Neuronal stem cell (in vitro differentiated cells): Measurements from ENCODE around the gene IQGAP3.

ENCODE experiments used
- DNase-seq: peaks from one replicate; pipeline ENCODE4 v3.0.0-alpha.2; 2013; ENCODE audit warnings: low spot score
- H2AFZ ChIP-seq: one replicate; pipeline ENCODE4 v1.6.1; 2013; ENCODE audit warnings: mild to moderate bottlenecking, low read length, inconsistent platforms
- H2AK5ac ChIP-seq: 2 replicates; pipeline ENCODE4 v1.6.1; 2013; ENCODE audit warnings: low read depth, mild to moderate bottlenecking, inconsistent platforms, low read length, moderate library complexity, mixed read lengths
- H2BK120ac ChIP-seq: 2 replicates; pipeline ENCODE4 v1.6.1; 2013; ENCODE audit warnings: low read depth, mild to moderate bottlenecking, inconsistent platforms, low read length, moderate library complexity, mixed read lengths
- H2BK12ac ChIP-seq: one replicate; pipeline ENCODE4 v1.6.1; 2013; ENCODE audit warnings: low read length, inconsistent platforms
- H2BK15ac ChIP-seq: 2 replicates; pipeline ENCODE4 v1.6.1; 2013; ENCODE audit warnings: mild to moderate bottlenecking, low read length, inconsistent platforms, mixed read lengths
- H2BK5ac ChIP-seq: one replicate; pipeline ENCODE4 v1.6.1; 2013; ENCODE audit warnings: inconsistent platforms, mild to moderate bottlenecking, low read length, moderate library complexity
- H3K14ac ChIP-seq: one replicate; pipeline ENCODE4 v1.6.1; 2013; ENCODE audit warnings: low read length, inconsistent platforms
- H3K18ac ChIP-seq: 2 replicates; pipeline ENCODE4 v1.6.1; 2013; ENCODE audit warnings: low read length, inconsistent platforms
- H3K23ac ChIP-seq: 2 replicates; pipeline ENCODE4 v1.6.1; 2013; ENCODE audit warnings: low read depth, mild to moderate bottlenecking, mixed read lengths, low read length, inconsistent platforms; ENCODE audit not compliant: poor library complexity
- H3K27ac ChIP-seq: replicated peaks from 3 replicates; pipeline ENCODE4 v1.5.1; 2013; ENCODE audit warnings: low read length, inconsistent platforms
- H3K27me3 ChIP-seq, 3 experiments: 2 replicates each; pipeline ENCODE4 v1.6.1; 2013; ENCODE audit warnings: low read length in 3 of 3, mild to moderate bottlenecking in 2 of 3, inconsistent platforms in 1 of 3, low read depth in 1 of 3, mixed read lengths in 1 of 3, moderate library complexity in 1 of 3; ENCODE audit not compliant: control insufficient read depth in 3 of 3, insufficient read depth in 3 of 3
- H3K36me3 ChIP-seq, 2 donors: replicated peaks in 1 of 2; 2 replicates each; pipeline ENCODE4 v1.6.1; 2013; ENCODE audit warnings: low read length in 2 of 2; ENCODE audit not compliant: control insufficient read depth in 2 of 2, insufficient read depth in 2 of 2
- H3K4ac ChIP-seq: 2 replicates; pipeline ENCODE4 v1.6.1; 2013; ENCODE audit warnings: inconsistent platforms, mild to moderate bottlenecking, low read length, moderate library complexity
- H3K4me1 ChIP-seq, 2 donors: 1 replicate in 1 of 2; 2 replicates in 1 of 2; pipeline ENCODE4 v1.6.1; 2013; ENCODE audit warnings: low read length in 2 of 2, low read depth in 1 of 2; ENCODE audit not compliant: control insufficient read depth in 2 of 2, insufficient read depth in 1 of 2
- H3K4me2 ChIP-seq: one replicate; pipeline ENCODE4 v1.6.1; 2013; ENCODE audit warnings: mild to moderate bottlenecking, low read length, inconsistent platforms; ENCODE audit not compliant: insufficient read depth, poor library complexity, severe bottlenecking
- H3K4me3 ChIP-seq, 2 donors: 2 replicates each; pipeline ENCODE4 v1.5.1; 2013; ENCODE audit warnings: low read length in 2 of 2, mild to moderate bottlenecking in 2 of 2, inconsistent platforms in 1 of 2, moderate library complexity in 1 of 2
- H3K79me1 ChIP-seq: one replicate; pipeline ENCODE4 v1.6.1; 2013; ENCODE audit warnings: low read depth, mild to moderate bottlenecking, inconsistent platforms, low read length, moderate library complexity
- H3K9ac ChIP-seq: one replicate; pipeline ENCODE4 v1.6.1; 2013; ENCODE audit warnings: mild to moderate bottlenecking, low read depth, low read length, inconsistent platforms; ENCODE audit not compliant: poor library complexity
- H3K9me3 ChIP-seq, 2 donors: replicated peaks in 1 of 2; 2 replicates each; pipeline versions ENCODE3 to v1.6.1; 2013; ENCODE audit warnings: low read length in 2 of 2, mild to moderate bottlenecking in 2 of 2, inconsistent platforms in 1 of 2, low read depth in 1 of 2, mixed read lengths in 1 of 2, moderate library complexity in 1 of 2; ENCODE audit not compliant: control insufficient read depth in 2 of 2, insufficient read depth in 1 of 2
- H4K8ac ChIP-seq: one replicate; pipeline ENCODE4 v1.6.1; 2013; ENCODE audit warnings: low read depth, mild to moderate bottlenecking, inconsistent platforms, low read length, moderate library complexity
- H4K91ac ChIP-seq: one replicate; pipeline ENCODE4 v1.6.1; 2013; ENCODE audit warnings: low read length, low read depth, mild to moderate bottlenecking, inconsistent platforms; ENCODE audit not compliant: poor library complexity
- WGBS, 2 donors: extraction: QIAGEN DNeasy Blood & Tissue Kit; methylation state at CpG; one replicate each; pipeline ENCODE4 v1.1.7; 2013; ENCODE audit warnings: missing lambda C conversion rate in 2 of 2, mixed read lengths in 1 of 2; ENCODE audit not compliant: insufficient read length in 2 of 2, insufficient replicate concordance in 1 of 2; ENCODE audit errors: extremely low coverage in 2 of 2; 5-methylcytosine and 5-hydroxymethylcytosine counted together

The IQGAP3 gene

DNA sequence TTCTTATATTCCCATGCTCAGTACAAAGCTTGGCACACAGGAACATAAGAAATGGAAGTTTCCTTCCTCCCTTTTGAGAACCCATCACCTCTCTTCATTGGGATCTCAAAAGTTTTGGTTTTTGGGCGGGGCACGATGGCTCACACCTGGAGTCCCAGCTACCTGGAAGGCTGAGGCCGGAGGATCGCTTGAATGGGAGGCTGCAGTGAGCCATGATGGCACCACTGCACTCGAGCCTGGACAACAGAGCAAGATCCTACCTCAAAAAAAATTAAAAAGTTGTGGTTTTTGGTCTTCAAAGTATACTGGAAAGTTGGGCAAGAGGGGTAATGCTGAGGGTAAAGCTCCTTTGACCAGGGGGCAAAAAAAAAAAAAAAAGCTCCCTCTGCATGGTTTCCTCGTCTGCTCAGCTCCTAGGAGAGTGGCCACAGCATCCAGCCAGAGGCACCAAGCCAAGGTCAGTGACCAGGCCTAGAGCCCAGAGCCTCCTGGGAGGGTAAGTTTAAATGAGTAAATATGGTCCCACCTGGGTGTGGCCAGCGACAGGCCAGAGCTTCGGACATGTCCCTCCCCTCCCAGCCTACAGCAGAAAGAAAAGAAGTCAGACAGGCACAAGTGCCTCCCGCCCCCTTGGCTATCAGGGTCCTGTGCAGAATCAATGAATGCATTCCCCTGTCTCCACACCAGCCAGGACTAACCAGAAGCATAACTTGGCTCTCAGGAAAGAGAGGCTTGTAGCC lies 76.8 kb downstream of the IQGAP3 start:
- no peak overlapping the region for H4K8ac ChIP-seq
- H3K4me2 ChIP-seq = no peak overlapping the region
- H3K79me1 ChIP-seq = peaks cover 3% of the 10 kb centered on the region
- H3K14ac ChIP-seq = no peak overlapping the region
- no peak overlapping the region for H4K91ac ChIP-seq
- no peak overlapping the region for H3K4me3 ChIP-seq
- H3K9me3 ChIP-seq = no peaks in the 10 kb centered on the region
- no peak overlapping the region for H2BK12ac ChIP-seq
- no peak overlapping the region for H3K4ac ChIP-seq
- no peaks in the 10 kb centered on the region for H3K27me3 ChIP-seq
- no peak overlapping the region for H2BK15ac ChIP-seq
- peaks cover 33 to 41% of the 10 kb centered on the region in 2 donors for H3K4me1 ChIP-seq
- peak overlapping the region; percentile 30 for H2AK5ac ChIP-seq
- H2AFZ ChIP-seq = no peak overlapping the region
- WGBS, 2 donors = no CpG with 5 or more reads among the region's 9 CpGs
- no peaks in the 10 kb centered on the region for H3K36me3 ChIP-seq
- H3K18ac ChIP-seq = peak overlapping the region; percentile 2
- H2BK5ac ChIP-seq = no peak overlapping the region
- no peak for DNase-seq
- no peak overlapping the region for H3K23ac ChIP-seq
- H2BK120ac ChIP-seq = no peak overlapping the region
- H3K27ac ChIP-seq = no peak overlapping the region
- H3K9ac ChIP-seq = no peak overlapping the region

DNA sequence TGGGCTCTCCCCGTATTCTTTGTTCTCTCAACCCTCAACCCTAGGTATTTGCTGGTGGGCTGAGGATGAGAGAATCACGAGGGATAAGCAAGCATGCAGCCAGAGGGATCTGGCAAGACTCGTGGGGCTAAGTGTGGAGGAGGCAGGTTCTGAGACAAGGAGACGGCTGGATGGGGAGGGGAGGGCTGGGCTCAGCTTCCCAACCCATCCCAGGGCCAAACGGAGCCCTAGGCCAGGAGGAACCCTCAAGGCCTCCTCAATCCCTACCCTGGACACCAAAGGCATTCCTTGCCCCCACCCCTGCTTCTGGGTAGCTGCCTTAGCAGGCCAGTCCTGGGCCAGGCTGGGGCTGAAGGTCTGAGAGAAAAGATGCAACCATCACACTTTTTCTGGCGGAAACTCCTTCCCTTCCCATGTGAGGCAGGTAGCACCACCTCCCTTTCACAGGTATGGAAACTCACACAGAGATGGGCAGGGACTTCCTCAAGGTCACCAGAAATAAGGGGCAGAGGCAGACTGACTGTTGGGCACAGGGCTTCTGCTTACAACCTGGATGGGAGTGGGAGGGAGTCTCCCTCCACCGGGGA lies 78.0 kb downstream of the IQGAP3 start:
- no peak overlapping the region for H4K8ac ChIP-seq
- H2BK5ac ChIP-seq = no peak overlapping the region
- H2BK120ac ChIP-seq = no peak overlapping the region
- no peaks in the 10 kb centered on the region for H3K27me3 ChIP-seq
- no peak overlapping the region for H3K4ac ChIP-seq
- H3K18ac ChIP-seq = no peak overlapping the region
- H3K9me3 ChIP-seq = no peaks in the 10 kb centered on the region
- H2BK15ac ChIP-seq = no peak overlapping the region
- no peak overlapping the region for H3K23ac ChIP-seq
- no peak overlapping the region for H2AFZ ChIP-seq
- no CpG with 5 or more reads among the region's 7 CpGs for WGBS, 2 donors
- H4K91ac ChIP-seq = no peak overlapping the region
- peaks cover 45 to 50% of the 10 kb centered on the region in 2 donors for H3K4me1 ChIP-seq
- no peak overlapping the region for H2AK5ac ChIP-seq
- H3K14ac ChIP-seq = no peak overlapping the region
- DNase-seq = no peak
- no peaks in the 10 kb centered on the region for H3K36me3 ChIP-seq
- no peak overlapping the region for H3K9ac ChIP-seq
- H3K4me2 ChIP-seq = no peak overlapping the region
- no peak overlapping the region for H3K27ac ChIP-seq
- no peak overlapping the region for H2BK12ac ChIP-seq
- peaks cover 3% of the 10 kb centered on the region for H3K79me1 ChIP-seq
- H3K4me3 ChIP-seq = no peak overlapping the region

DNA sequence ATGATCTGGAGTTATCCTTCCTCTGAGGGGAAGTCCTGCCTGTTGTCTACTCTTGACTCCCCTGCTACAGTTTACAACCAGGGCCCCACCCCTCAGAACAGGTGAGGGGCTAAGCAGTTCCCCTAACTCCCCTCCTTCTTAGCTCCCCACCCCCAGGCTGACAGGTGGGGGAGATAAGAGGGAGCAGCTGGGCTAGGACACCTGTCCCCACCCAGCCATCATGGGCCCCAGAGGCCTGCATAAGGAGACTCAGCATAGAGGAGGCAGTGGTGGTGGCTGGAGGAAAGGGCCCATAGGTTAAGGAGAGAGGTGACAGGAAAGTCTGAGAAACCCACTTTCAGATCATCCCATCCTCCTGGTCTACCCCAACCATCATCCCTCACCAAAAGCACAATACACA lies 78.6 kb downstream of the IQGAP3 start:
- Histone ChIP-seq H2BK15ac (no peak overlapping the region), H4K8ac (no peak overlapping the region), H3K4me3 (no peak overlapping the region), H3K14ac (no peak overlapping the region), H3K27ac (no peak overlapping the region), H2BK5ac (peak overlapping the region; percentile 22), H3K23ac (no peak overlapping the region), H2AK5ac (no peak overlapping the region), H3K4me1 (peaks cover 46 to 50% of the 10 kb centered on the region in 2 donors), H3K18ac (no peak overlapping the region), H3K4me2 (no peak overlapping the region), H3K4ac (no peak overlapping the region), H3K79me1 (peaks cover 3% of the 10 kb centered on the region), H4K91ac (peak overlapping the region; percentile 22), H3K27me3 (no peaks in the 10 kb centered on the region), H3K9ac (no peak overlapping the region), H3K9me3 (no peaks in the 10 kb centered on the region), H2AFZ (no peak overlapping the region), H2BK12ac (peak overlapping the region; percentile 23), H3K36me3 (no peaks in the 10 kb centered on the region), H2BK120ac (no peak overlapping the region)
- DNase-seq = no peak

DNA sequence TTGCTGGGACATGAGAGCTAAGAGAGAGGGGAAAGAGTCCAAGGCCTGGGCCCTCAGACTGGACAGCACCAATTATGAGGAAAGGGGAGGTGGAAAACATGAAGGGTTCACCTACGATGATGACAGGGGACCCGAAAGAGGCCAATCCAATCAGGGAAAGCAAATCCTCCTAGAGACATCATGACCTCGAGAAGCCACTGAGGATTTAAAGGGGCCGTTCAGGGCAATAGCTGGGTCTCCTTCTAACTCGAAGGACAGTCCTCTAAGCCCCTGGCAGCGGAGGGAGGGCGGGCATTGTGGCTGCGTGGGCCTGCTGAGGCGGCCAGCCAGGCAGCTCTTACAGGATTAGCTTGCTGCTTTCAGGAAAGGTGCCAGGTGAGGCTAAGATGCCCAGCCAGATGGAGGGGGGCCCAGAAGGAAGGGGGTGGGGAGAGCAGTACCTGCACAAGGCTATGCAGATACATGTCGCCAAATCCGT lies 79.2 kb downstream of the IQGAP3 start:
- H4K8ac ChIP-seq = no peak overlapping the region
- H2BK12ac ChIP-seq = no peak overlapping the region
- H2BK120ac ChIP-seq = no peak overlapping the region
- peak overlapping the region; percentile 81 for H2AK5ac ChIP-seq
- WGBS, 2 donors = no CpG with 5 or more reads among the region's 11 CpGs
- H2AFZ ChIP-seq = no peak overlapping the region
- no peak overlapping the region for H3K14ac ChIP-seq
- peak overlapping the region; percentile 48 for H3K23ac ChIP-seq
- peaks cover 3% of the 10 kb centered on the region for H3K79me1 ChIP-seq
- H3K4ac ChIP-seq = no peak overlapping the region
- peak overlapping the region; percentile 60 for H3K9ac ChIP-seq
- no peaks in the 10 kb centered on the region for H3K9me3 ChIP-seq
- H3K4me3 ChIP-seq = no peak overlapping the region
- H3K4me2 ChIP-seq = no peak overlapping the region
- peaks cover 46 to 49% of the 10 kb centered on the region in 2 donors for H3K4me1 ChIP-seq
- H4K91ac ChIP-seq = peak overlapping the region; percentile 22
- H2BK15ac ChIP-seq = no peak overlapping the region
- H2BK5ac ChIP-seq = peak overlapping the region; percentile 29
- H3K27me3 ChIP-seq = no peaks in the 10 kb centered on the region
- no peak overlapping the region for H3K18ac ChIP-seq
- no peaks in the 10 kb centered on the region for H3K36me3 ChIP-seq
- DNase-seq = no peak
- no peak overlapping the region for H3K27ac ChIP-seq
